ENCODE data around the gene UBE2J2.

UBE2J2 gene

DNA sequence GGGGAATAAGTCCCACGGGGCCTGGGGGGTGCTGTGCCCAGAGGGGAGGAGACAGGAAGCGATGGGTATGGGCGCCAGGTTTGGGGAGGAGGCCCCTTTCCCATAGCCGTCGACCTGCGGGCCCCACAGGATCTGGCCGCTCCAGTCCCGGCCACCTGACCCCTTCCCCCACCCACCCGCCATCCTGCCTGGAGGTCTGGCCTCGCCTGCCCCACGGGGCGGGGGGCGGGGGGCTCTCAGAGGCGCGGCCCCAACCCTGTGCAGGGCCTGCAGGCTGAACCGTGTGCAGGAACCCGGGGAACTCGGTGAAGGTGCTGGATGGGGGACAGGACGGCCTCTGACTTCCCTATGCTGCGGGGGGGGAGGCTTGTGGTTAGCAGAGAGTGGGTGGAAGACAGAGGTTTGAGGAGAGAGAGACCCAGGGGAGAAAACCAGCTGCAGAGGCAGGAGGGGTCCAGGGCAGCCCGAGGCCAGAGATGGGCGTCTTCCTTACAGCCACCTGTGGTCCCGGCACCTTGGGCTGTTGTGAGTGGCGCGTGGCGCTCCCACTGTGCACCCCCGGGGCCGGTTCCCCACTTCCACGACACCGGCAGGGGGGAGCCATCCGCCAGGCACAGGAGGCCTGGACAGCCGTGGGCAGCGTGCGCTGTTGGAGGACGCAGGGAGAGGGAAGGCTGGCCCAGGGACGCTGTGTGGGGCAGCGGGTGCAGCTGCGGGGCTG, 64.8 kb downstream of the UBE2J2 start:
- DNase-seq, result no peak

DNA sequence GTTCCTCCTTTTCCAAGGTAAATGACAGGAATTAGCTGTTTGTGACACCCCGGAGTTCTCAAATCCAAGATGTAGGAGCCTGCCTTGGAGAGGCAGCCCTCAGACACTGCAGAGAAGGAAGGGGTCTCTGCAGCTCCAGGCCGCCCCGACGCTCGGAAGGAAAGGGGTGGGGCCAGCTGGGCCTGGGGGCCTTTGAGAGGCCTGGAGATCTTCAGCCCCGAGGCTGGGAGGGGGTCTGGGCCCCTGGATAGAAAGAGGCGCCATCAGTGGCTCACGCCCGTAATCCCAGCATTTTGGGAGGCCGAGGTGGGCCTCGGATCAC, 66.1 kb downstream of the UBE2J2 start:
- DNase-seq, result no peak

DNA sequence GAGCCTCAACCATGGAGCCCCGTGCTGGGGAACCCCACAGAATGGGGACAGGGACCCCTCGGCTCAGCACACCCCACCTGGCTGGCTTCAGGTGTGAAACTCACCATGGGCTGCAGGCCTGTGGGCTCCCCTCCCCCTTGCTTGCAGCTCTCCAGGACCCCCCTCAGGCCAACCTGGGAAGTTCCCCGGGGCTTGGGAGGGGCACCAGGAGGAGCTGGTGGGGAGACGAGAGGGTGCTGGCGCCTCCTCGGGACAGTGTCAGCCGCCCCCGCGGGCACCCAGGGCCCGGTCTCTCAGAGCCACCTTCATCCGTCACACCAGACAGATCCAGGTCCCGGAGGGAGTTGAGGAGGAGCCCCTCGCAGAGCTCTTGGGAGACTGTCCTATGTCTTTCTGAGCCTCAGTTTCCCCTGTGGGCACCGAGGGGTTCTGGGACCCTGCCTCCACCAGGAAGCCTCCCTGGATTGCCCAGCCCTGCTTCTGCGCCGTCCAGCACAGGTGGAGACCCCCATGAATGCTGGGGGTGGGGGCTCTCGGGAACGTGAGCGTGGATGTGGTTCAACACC, 66.6 kb downstream of the UBE2J2 start:
- no peak for DNase-seq

DNA sequence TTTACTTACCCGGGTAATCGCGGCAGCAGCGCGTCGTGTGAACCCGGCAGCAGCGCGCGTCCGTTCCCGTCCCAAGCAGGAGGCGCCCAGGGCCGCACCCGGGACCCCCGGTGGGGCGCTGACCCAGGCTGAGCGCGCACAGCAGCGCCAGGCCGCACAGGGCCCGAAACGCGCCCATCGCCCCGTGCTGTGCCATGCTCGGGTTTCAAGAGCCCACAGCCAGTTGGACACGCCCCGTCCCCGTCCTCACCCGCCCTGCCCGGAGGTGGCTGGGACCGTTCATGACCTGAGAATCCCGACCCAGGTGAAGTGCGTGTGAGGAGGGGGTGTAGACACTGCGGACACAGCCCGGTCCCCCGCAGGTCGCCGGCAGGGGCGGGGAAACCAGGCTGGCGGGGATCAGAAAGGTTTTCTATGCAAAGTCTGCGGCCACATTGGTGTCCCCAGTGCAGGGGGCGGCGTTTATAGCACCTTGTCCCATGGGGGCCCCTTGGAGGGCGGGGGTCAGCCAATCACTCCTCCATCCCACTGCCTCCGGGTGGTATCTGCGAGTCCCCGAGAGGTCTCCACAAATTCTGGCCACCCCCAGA, 67.2 kb downstream of the UBE2J2 start, which contains the start of gene TNFRSF18:
TSS of gene TNFRSF18 (minus strand) at position 217 of the 590 bp plus-strand sequence. CDS start at position 196, 21 bp downstream.
- no peak for DNase-seq

DNA sequence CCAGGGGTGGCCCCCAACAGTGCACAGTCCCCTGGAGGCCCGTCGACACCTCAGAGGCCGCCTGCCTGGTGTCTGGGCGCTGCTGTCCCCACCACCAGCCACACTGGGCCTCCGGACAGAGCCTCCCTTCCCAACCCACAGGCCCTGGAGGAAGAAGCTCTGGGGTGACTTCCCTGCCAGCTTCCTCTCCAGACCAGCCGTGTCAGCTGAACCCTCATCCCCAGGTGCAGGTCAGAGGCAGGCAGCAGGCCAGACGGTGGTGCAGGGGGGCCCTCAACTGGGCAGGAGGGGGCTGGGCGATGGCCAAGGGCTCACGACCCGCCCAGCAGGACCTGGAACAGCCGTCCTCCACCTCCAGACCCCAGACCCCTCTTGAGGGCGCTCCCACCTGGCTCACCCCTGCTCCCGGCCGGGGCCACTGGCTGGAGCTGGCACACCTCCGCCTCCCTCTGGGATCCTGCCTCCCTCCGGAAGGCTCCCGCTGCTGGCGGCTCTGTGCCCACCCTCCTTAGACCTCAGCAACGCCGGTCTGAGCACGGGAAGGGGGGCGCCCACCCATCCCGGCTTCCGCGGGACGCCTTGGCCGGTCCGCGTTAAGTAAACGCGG, 67.8 kb downstream of the UBE2J2 start:
- no peak for DNase-seq

DNA sequence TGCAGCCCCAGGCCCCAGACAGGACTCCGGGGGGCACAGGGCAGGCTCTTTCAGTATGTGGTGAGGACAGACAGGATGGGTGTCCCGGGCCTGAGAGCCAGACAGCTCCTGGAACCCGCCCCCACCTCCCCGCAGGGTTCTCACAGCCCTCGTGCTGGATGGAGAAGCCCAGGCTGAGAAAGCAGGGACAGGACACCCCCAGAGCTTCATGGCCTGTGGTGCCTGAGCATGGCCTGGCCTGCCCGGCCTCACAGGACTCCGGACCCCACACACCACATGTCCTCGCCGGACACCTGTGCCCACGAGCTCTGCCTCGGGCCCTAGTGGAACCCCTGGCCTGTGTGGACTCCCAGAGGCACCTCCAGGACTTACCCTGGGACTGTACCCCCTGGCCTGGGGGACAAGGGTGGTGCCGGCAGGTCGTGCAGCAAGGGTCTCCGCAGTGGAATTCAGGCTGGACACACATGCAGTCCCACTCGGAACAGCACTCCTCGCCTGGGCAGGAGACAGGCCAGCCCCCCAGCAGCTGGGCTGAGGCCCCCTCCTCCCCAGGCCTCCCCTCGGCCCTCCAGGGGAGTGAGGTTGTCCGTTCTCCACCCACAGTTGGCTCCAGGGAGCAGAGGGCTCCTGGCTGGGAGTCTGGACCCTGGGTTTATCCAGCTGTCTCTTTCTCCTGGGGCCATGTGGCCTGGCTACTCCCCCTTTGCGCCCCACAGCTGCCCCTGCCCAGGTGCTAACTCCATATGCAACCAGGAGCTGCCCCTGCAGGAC, 68.5 kb downstream of the UBE2J2 start:
- DNase-seq, result no peak

DNA sequence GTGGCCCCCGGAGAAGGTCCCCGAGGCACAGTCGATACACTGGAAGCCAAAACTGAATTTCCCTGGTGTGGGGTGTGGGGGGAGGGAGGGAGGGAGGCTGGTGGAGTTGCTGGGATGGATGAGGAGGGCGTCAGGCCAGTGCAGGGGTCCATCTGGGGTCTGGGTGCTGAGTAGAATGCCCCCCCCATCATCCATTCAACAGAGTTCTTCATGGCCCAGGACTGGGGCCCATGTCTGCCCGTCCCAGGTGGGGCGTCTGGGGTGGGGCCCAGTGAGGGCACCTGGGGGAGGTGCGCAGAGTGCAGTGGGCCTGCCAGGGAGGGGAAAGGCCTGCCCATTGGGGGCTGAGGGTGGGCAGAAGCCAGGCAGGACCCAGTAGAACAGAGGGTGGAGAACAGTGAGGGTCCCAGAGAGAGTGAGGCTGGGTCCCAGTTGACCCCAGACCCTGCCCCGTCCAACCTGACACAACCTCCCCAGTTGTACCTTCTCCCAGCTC, 69.2 kb downstream of the UBE2J2 start:
- no peak for DNase-seq
